OCI-M2 (cell line): ENCODE data around the gene C17orf75.
"Not testable (repeated sequence)": the region's sequence is repeated elsewhere in the genome, so short reads cannot be mapped to it uniquely, and the experiment has no call there.

Experiments used
- DNase-seq: peaks from one replicate; lab custom pipeline; 2025; ENCODE audit not compliant: unreplicated experiment; lab: John Stamatoyannopoulos, UW

C17orf75 gene, protein sequence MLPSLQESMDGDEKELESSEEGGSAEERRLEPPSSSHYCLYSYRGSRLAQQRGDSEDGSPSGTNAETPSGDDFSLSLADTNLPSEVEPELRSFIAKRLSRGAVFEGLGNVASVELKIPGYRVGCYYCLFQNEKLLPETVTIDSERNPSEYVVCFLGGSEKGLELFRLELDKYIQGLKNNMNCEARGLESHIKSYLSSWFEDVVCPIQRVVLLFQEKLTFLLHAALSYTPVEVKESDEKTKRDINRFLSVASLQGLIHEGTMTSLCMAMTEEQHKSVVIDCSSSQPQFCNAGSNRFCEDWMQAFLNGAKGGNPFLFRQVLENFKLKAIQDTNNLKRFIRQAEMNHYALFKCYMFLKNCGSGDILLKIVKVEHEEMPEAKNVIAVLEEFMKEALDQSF

DNA sequence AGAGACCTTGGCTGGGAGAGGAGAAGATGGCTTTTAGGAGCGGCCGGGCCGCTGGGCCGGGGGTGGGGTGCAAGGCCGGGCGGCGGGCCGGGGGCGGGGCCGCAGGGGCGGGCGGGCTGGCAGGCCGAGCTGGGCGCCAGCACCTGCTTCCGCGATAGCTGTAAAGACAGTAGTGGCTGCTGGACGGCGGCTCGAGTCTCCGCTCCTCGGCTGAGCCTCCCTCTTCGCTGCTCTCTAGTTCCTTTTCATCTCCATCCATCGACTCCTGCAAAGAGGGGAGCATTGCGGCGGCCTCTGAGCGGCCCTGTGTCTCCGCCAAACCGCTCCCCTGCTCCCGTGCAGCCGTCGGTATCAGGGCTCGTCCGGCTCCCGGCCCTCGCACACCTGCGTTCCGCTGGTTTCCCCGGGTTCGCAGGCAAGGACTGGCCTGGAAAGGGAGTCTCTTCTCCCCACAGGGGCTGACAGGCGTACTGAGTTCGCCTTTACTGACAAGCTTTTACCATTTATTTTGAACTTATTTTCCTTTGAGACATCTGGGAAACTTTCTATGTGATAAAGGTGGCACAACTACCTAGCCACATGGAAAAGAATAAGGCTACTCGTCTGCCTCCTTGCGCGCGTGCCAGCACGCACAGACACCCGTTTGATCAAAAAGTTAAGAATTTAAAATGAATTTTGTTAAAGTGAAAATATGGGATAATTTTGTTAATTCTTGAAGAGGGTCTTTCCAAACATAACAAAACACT lies at the start of gene C17orf75:
Gene C17orf75 (minus strand): TSS at position 317 of the 746 bp plus-strand sequence. CDS start 34 bp downstream, at position 283.
- no peak for DNase-seq

DNA sequence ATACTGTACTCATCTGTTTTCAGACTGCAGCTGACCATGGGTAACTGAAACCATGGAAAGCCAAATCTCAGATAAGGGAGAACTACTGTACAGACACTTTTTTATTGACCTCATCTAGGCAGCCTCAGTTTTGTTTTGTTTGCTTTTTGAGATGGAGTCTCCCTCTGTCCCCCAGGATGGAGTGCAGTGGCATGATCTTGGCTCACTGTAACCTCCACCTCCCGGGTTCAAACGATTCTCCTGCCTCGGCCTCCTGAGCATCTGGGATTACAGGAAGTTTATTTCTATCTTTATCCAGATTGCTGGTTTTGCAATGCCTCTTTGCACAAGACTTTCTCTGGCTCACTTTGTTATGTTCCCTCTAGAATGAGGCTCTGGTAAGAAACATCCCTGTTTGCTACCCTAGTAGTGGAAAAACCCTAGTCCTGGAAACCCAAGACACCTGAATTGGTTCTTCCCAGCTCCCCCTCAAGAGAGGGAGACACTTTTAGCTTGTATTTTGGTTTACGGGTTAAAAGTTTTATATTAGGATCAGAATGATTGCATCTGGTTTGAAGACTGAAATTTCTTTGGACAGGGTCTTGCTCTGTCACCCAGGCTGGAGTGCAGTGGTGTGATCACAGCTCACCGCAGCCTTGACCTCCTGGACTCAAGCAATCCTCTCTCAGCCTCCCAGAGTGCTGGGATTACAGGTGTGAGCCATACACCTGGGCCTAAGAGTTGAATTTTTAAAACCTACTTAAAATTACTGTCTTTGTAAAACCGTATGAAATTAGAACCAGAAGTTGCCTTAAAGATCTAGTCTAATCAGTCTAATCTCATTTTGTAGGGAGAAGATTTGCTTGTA lies 46.9 kb upstream of the C17orf75 start:
- DNase-seq, result no peak

DNA sequence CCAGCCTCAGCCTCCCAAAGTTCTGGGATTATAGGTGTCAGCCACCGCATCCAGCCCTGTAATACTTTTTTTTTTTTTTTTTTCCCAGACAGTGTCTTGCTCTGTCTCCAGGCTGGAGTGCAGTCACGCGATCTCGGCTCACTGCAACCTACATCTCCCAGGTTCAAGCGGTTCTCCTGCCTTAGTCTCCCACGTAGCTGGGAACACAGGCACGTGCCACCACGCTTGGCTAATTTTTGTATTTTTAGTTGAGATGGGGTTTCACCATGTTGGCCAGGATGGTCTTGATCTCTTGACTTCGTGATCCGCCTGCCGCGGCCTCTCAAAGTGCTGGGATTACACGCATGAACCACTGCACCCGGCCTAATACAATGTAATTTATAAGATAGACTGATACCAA lies 46.2 kb upstream of the C17orf75 start:
- DNase-seq, result not testable (repeated sequence)

DNA sequence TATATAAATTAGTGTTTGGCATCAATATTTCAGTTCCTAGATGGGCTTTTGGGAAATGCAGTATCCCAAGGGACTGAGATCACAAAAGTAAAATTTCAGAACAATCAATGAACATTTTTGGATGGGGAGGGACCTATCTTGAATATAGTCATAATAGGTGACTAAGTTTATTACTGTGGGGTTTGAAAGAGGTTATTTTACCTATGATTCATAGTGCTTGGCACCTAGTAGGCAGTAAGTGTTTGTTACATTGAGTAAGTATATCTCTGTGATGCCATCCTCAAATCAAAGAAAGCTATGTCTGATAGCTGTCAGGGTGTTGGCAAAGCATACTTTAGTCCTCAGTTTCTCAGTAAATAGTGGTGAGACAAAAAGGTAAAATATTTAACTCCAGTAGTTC lies 44.9 kb upstream of the C17orf75 start:
- no peak for DNase-seq

DNA sequence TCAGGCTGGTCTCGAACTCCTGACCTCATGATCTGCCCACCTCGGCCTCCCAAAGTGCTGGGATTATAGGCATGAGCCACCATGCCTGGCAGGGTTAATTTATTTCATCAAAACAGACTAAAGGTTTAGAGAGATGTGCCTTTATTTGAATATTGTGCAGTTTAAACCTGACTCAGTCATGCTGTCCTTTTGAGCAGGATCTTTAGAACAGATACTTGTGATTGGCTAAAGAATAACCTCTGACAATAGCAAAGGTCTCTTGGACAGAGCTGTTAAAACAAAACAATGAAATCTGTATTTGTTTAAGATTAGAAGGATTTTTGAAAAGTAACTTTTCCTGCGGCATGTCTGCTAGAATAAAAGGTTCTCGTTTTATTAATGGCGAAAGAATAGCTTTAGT lies 44.0 kb upstream of the C17orf75 start:
- DNase-seq, result no peak

DNA sequence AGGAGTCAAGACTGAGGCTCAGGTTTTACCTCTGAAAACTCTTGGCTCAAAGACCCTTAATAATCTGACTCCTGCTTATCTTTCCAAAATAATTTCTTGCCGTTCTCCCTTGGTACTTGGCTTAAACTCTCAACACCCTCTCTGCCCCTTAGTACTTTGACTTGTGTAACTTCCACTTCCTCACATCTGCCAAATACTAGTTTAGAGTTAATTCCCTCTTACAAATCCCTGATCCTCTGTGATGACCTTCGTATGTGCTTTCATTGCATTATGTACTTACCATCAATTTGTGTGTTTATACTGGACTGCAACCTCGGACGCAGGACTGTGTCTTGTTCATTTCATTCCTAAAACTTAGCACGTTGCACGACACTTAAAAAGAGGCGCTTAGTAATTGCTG lies 43.1 kb upstream of the C17orf75 start:
- no peak for DNase-seq

DNA sequence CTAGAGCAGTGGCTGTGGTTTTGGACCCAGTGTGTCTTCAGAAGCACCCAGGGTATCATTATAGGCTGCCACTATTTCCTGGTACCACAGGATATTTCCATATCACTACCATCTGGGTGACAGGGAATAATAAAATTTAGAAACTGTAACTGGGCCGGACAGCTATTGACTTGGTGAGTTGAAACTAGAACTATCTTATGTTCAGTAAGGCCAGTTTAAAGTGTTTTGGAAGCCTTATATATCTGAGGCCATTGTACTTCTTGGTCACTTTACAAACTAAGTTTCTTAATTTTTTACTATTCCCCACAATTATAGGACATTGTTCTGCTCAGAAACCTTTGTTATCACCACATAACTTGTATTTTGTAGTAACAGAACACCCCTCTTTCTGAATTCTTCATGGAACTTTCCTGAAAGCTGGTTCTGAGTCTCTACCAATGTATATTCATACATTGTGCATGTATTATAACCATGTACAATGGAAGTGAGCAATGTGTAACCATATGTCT lies 42.0 kb upstream of the C17orf75 start:
- DNase-seq, result no peak

DNA sequence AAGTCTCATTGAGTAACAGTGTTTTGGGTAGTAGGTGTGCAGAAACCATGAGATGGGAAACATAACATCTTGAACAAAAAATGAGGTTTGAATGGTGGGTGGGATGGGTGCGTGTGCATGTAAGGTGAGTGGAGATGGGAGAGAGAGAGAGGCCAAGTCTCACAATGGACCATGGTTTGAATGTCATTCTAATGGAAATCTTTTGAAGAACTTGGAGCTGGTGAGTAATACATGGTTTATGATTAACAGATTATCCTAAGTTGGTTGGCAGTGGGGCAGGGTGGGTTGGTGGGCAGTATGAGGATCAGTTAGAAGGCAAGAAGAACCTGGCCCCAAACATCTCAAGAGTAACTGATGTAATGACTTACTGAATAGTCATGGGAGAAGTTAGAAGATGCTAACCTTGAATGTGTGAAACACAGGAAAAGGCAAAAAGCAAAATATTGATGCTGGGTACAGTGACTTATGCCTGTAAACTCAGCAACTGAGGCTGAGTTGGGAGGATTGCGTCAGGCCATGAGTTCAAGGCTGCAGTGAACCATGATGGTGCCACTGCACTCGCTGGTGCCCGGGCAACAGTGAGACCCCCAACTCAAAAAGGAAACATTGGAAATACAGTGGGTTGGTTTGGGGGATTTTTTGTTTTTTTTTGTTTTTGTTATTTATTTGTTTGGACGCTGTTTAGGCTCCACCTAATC lies 40.7 kb upstream of the C17orf75 start:
- no peak for DNase-seq

DNA sequence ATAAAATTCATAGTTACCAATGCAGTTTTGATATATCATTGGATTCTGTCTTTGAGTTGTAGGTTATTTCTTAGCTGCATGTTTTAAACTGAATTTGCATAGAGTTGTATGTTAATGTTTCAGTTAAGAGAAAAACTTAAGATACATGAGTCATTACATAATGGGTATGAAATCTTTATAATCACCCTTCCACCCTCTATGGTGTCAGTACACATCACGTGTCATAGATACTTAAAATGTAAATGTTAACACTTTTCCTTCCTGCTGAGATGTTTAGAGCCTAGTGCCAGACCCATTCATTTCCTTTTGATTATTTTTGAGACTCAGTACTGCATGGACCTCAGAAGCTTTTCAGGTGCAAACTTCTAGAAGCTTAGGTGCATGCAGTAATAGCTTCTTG lies 28.5 kb upstream of the C17orf75 start:
- no peak for DNase-seq

DNA sequence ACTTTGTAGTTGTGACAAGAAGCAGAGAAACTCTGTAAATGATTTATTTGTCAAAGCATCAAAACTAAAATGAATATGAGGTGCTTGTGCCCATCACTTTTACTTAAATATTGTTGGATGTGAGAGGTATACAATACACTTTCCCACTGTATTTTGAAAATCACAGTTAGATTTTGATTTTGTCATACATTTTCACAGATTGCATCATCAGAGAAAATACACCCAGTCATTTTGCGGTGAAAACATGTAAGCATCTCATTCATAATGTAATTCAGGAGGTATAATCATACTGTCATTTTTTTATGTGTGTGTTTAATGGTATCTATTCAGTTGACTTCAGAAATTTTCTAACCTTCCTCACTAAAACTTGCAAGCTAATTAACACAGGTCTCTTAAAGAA lies 19.3 kb upstream of the C17orf75 start:
- no peak for DNase-seq

DNA sequence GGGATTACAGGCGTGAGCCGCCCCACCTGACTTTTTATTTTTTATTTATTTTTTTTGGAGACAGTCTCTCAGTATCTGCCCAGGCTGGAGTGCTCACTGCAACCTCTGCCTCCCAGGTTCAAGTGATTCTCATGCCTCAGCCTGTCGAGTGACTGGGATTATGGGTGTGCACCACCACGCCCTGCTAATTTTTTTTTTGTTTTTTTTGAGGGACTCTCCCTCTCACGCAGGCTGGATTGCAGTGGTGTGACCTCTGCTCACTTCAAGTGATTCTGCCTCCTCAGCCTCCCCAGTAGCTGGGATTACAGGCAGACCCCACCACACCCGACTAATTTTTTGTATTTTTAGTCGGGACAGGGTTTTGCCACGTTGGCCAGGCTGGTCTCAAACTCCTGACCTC lies 15.6 kb upstream of the C17orf75 start:
- no peak for DNase-seq

DNA sequence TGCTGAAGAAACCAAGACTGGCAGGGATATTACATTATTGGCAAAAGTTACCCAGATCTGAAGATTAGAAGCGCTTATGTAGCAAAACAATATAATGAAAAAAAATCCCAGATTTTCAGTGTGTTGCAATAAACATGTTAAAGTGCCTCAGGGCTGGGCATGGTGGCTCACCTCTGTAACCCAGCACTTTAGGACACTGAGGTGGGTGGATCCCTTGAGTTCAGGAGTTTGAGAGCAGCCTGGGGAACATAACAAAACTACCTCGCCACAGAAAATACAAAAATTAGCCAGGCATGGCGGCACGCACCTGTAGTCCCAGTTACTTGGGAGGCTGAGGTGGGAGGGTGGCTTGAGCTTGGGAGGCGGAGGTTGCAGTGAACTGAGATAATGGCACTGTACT lies 14.8 kb upstream of the C17orf75 start:
- no peak for DNase-seq

DNA sequence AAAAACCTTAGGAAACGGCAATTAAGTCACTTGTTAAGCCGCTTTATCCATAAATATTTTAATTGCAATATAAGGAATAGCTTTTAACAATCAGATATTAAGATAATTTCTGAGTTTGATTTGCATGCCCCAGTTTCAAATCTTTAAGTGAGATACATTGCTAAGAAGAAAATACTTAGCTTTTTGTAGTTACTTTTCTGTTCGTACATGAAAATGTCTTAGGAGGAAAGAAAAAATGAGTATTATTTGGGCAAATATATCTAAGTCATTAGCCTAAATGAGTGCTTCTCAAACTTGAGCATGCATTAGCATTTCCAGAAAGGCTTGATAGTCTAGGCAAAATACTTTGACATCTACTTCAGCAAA lies 14.4 kb upstream of the C17orf75 start:
- no peak for DNase-seq

DNA sequence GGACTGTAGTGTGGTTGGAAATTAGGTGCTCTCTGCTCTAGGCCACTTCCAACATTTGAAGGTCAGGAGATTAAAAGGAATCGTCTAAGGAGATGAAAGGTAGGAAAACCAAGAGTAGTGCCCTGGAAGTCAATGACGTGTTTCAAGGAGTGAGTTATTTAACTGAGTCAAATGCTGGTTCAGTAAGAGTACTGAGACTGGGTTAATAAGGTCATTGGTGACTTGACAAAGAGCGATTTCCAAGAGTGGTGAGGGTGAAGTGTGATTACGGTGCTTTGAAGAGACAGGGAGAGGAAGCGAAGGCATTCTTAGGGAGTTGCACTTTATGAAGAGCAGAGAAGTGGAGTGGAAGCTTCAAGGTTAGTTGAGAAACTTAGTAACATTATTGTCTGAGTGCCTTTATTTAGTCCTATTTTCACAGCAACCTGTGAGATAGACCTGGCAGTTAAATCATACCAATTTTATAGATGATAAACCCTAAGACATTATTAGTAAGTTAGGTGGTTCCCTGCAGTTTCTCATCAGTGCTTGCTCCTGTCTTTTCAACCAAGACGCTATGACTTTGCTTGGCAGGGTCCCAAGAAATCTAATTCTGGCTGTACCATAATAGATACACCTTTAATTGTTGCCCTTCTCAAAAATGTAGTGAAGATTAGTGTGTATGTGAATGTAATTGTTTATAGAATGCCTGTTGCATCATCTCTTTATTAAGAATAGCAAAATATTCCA lies 13.8 kb upstream of the C17orf75 start:
- DNase-seq, result no peak

DNA sequence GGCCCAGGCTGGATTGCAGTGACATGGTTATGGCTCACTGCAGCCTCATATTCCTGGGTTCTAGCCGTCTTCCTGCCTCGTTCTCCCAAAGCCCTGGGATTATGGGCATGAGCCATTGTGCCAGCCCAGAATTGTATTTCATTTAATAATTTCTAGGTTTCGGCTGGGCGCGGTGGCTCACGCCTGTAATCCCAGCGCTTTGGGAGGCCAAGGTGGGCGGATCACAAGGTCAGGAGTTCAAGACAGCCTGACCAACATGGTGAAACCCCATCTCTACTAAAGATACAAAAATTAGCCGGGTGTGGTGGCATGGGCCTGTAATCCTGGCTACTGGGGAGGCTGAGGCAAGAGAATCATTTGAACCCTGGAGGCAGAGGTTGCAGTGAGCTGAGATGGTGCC lies 10.8 kb upstream of the C17orf75 start:
- not testable (repeated sequence) for DNase-seq

DNA sequence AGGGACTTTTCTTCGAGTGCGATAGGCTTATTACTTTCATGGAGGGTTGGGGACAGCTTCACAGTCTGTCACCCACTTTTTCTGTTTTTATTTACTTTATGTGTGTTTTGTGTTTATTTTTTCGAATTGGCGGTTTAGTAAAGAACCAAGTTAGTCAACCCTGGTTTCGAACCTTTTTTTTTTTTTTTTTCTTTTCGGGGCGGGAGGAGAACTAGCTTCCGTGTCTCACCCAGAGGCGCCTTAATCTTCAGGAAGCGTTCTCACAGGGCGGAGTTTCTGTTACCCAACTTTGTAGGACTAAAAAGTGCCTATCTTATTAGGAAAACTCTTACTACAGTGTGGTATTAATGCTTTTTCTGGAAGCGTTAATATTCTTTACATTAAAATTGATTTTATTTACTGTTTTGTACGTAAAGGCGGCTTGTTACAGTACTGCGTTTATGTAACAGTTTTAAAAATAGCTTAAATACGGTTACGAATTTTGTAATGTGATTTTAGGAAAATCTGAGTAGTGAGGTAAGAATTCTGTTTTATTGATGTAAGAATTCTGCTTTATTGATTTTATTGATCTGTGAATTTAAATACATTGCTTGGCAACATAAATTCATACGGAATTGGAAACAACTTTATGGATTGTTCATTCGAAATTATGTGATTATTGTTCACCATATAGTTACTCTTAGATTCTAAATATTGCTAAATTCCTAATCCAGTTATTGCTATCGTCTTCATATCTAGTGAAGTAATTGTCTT lies 8.9 kb upstream of the C17orf75 start:
- no peak for DNase-seq

DNA sequence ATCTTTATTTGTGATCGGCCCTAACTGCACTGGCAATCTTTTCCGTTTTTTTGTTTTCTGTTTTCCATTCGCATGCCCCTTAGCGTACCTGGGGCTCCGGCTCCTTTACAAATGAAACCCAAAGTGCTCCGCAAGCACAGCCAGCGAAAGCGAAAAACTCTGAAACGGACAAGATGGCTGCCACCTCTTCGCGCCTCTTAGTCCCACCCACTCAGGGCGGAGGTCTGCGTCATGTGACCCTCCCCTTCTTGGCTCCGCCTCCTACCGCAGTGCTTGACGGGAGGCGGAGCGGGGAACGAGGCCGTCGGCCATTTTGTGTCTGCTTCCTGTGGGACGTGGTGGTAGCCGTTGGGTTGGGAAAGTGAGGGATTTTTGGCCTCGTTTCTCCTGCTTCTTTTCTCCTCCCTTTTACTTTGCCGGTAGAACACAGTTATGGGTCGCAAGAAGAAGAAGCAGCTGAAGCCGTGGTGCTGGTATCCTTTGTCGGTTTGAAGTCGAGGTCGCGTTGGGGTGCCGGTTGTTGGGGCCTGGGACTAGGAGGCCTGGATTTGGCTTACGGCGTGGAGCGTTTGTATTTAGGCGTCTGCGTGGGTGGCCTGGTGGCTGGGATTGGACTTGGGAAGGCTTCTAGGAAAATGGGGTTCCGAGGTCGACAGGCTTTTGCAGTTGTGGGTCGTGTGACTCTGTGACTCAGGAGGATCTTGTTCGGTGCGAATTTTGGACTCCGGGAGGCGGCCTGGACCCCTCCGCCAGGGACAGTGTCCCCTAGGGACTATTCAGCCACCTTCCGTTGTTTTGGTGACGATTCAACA lies 8.1 kb upstream of the C17orf75 start, which contains the start of gene ZNF207:
Gene ZNF207 (plus strand): TSS at position 304 of the 812 bp plus-strand sequence. CDS start 129 bp downstream, at position 433.
- peak; percentile 71 for DNase-seq

DNA sequence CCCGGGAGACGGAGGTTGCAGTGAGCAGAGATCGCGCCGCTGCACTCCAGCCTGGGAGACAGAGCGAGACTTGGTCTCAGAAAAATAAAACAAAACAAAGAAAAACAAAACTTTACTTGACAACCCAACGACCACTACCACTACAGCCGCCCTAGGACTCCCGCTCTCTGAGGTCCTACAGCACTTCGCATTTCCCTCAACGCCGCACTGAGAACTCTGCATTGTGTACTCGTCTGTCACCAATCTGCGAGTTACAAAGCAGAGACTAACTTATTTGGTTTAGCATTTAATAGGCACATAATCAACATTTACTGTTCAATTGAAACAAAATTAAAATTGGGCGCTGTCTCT lies 7.5 kb upstream of the C17orf75 start:
- DNase-seq, result no peak

DNA sequence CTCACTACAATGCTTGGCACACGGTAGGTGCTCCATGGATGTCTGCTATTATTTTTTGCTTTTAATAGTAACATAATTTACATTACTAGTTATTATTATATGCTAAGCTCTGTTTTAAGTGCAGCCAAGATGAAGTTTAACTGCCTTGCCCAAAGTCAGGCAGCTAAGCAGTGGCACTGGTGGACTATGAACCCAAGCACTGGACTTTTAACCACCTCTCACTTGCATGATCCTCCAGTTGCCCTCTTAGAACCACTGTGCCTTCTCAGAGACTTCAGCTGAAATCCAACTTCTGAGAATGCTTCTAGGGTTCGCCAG lies 6.5 kb upstream of the C17orf75 start:
- no peak for DNase-seq
